IMR-90 (cell line): ENCODE measurements around the gene FSTL1. TPM values are rescaled to one million over a fixed set of nuclear protein-coding genes. Genes with fewer than 3 reads are reported as not detected.

Experiments
- ATAC-seq: fragments of 200-7000 bp; cut with Tn5 transposase; 2 replicates; pipeline ENCODE4 v1.9.1; 2020; ENCODE audit warnings: low read depth, mild to moderate bottlenecking, moderate library complexity
- BruUV-seq: library from RNA; stranded (reverse); fragments of 400-500 nt; replicated peaks from 2 replicates; lab custom pipeline; 2021; lab: Mats Ljungman, UMichigan
- CTCF ChIA-PET: fragments of 300-600 bp; formaldehyde crosslinking; extraction: SDS; loops from one replicate; lab custom pipeline; 2021; ENCODE audit warnings: antibody characterized with exemption; lab: Yijun Ruan, JAX
- POLR2A ChIA-PET: fragments of 300-600 bp; sonication (Branson Sonifier 250); formaldehyde crosslinking; loops from one replicate; lab custom pipeline; 2022; ENCODE audit warnings: antibody characterized with exemption; ENCODE audit not compliant: unreplicated experiment; lab: Charles Lee
- DNase-seq: peaks from one replicate; pipeline ENCODE4 v3.0.0; 2013
- H2AFZ ChIP-seq: replicated peaks from 2 replicates; pipeline ENCODE3; 2013; ENCODE audit warnings: low read length, mild to moderate bottlenecking; ENCODE audit not compliant: poor library complexity
- H2AK5ac ChIP-seq: 2 replicates; pipeline ENCODE4 v1.6.1; 2013; ENCODE audit warnings: low read depth, low read length, inconsistent platforms
- H2AK9ac ChIP-seq: replicated peaks from 2 replicates; pipeline ENCODE3; 2013; ENCODE audit warnings: mild to moderate bottlenecking, low read depth, low read length, moderate library complexity; ENCODE audit not compliant: poor library complexity
- H2BK120ac ChIP-seq: 2 replicates; pipeline ENCODE4 v1.6.1; 2013; ENCODE audit warnings: low read depth, low read length, inconsistent platforms
- H2BK15ac ChIP-seq: 3 replicates; pipeline ENCODE4 v1.6.1; 2013; ENCODE audit warnings: low read depth, low read length, inconsistent platforms
- H2BK20ac ChIP-seq: 2 replicates; pipeline ENCODE4 v1.6.1; 2013; ENCODE audit warnings: low read depth, mild to moderate bottlenecking, inconsistent platforms, low read length, moderate library complexity
- H2BK5ac ChIP-seq: 2 replicates; pipeline ENCODE4 v1.6.1; 2013; ENCODE audit warnings: mild to moderate bottlenecking, low read depth, low read length, inconsistent platforms; ENCODE audit not compliant: poor library complexity, severe bottlenecking
- H3K14ac ChIP-seq: replicated peaks from 2 replicates; pipeline ENCODE4 v1.6.1; 2013; ENCODE audit warnings: low read depth, low read length, inconsistent platforms
- H3K18ac ChIP-seq: 2 replicates; pipeline ENCODE4 v1.6.1; 2013; ENCODE audit warnings: low read depth, low read length, control low read depth
- H3K23ac ChIP-seq: 2 replicates; pipeline ENCODE4 v1.6.1; 2013; ENCODE audit warnings: low read depth, low read length, inconsistent platforms
- H3K27ac ChIP-seq: 2 replicates; pipeline ENCODE4 v1.5.1; 2013; ENCODE audit warnings: mild to moderate bottlenecking, control low read depth, low read length; ENCODE audit not compliant: insufficient read depth
- H3K27me3 ChIP-seq: 2 replicates; pipeline ENCODE4 v1.6.1; 2013; ENCODE audit warnings: low read length; ENCODE audit not compliant: control insufficient read depth, insufficient read depth
- H3K36me3 ChIP-seq: 2 replicates; pipeline ENCODE4 v1.6.1; 2013; ENCODE audit warnings: low read length, mixed read lengths; ENCODE audit not compliant: control insufficient read depth, insufficient read depth
- H3K4ac ChIP-seq: 2 replicates; pipeline ENCODE4 v1.6.1; 2013; ENCODE audit warnings: low read depth, low read length, inconsistent platforms
- H3K4me1 ChIP-seq: 2 replicates; pipeline ENCODE4 v1.6.1; 2013; ENCODE audit warnings: low read length, mixed read lengths; ENCODE audit not compliant: control insufficient read depth, insufficient read depth
- H3K4me2 ChIP-seq: 2 replicates; pipeline ENCODE4 v1.6.1; 2013; ENCODE audit warnings: low read depth, mild to moderate bottlenecking, control low read depth, low read length, moderate library complexity
- H3K4me3 ChIP-seq: 2 replicates; pipeline ENCODE4 v1.5.1; 2013; ENCODE audit warnings: low read depth, mild to moderate bottlenecking, control low read depth, low read length, moderate library complexity; ENCODE audit not compliant: insufficient read depth
- H3K56ac ChIP-seq: 2 replicates; pipeline ENCODE4 v1.6.1; 2013; ENCODE audit warnings: low read length, inconsistent platforms; ENCODE audit not compliant: insufficient read depth; ENCODE audit errors: extremely low read depth
- H3K79me1 ChIP-seq, 2 experiments: 2 replicates each; pipeline ENCODE4 v1.6.1; 2013; ENCODE audit warnings: low read length in 2 of 2, inconsistent platforms in 1 of 2, low read depth in 1 of 2
- H3K9ac ChIP-seq: 2 replicates; pipeline ENCODE4 v1.6.1; 2013; ENCODE audit warnings: low read depth, low read length, control low read depth
- H3K9me1 ChIP-seq: 2 replicates; pipeline ENCODE4 v1.6.1; 2013; ENCODE audit warnings: low read length, inconsistent platforms; ENCODE audit not compliant: insufficient read depth
- H3K9me3 ChIP-seq: 2 replicates; pipeline ENCODE4 v1.6.1; 2013; ENCODE audit warnings: low read length; ENCODE audit not compliant: control insufficient read depth, insufficient read depth
- H4K20me1 ChIP-seq: 2 replicates; pipeline ENCODE4 v1.6.1; 2013; ENCODE audit warnings: low read length, inconsistent platforms; ENCODE audit not compliant: insufficient read depth
- H4K5ac ChIP-seq: 2 replicates; pipeline ENCODE4 v1.6.1; 2013; ENCODE audit warnings: mild to moderate bottlenecking, low read depth, low read length, control low read depth
- H4K8ac ChIP-seq, 2 experiments: 2 replicates each; pipeline ENCODE4 v1.6.1; 2013; ENCODE audit warnings: low read depth in 2 of 2, low read length in 2 of 2, control low read depth in 1 of 2, inconsistent platforms in 1 of 2
- H4K91ac ChIP-seq: 2 replicates; pipeline ENCODE4 v1.6.1; 2013; ENCODE audit warnings: low read depth, low read length, inconsistent platforms; ENCODE audit not compliant: insufficient read depth
- CEBPB ChIP-seq: IDR thresholded peaks from 2 replicates; pipeline ENCODE4 v1.6.1; 2012; ENCODE audit warnings: low read depth, low read length, improper control_type of control experiment
- CHD1 ChIP-seq: IDR thresholded peaks from 2 replicates; pipeline ENCODE4 v1.6.1; 2012; ENCODE audit warnings: low read depth, low read length, improper control_type of control experiment
- FOS ChIP-seq: fragments of 150-350 bp; IDR thresholded peaks from 2 replicates; pipeline ENCODE4 v1.6.1; 2016; ENCODE audit warnings: low read depth, low read length
- MAFK ChIP-seq: IDR thresholded peaks from 2 replicates; pipeline ENCODE4 v1.6.1; 2012; ENCODE audit warnings: low read depth, low read length, improper control_type of control experiment
- POLR2A ChIP-seq: IDR thresholded peaks from 2 replicates; pipeline ENCODE4 v1.6.1; 2012; ENCODE audit warnings: mild to moderate bottlenecking, low read depth, low read length
- RAD21 ChIP-seq: IDR thresholded peaks from 2 replicates; pipeline ENCODE4 v1.6.1; 2012; ENCODE audit warnings: low read length, improper control_type of control experiment
- RCOR1 ChIP-seq: IDR thresholded peaks from 2 replicates; pipeline ENCODE4 v1.6.1; 2012; ENCODE audit warnings: mild to moderate bottlenecking, low read length, improper control_type of control experiment; ENCODE audit not compliant: insufficient replicate concordance
- RFX5 ChIP-seq: IDR thresholded peaks from 2 replicates; pipeline ENCODE4 v1.8.0; 2012; ENCODE audit warnings: low read depth, mild to moderate bottlenecking, low read length, moderate library complexity
- SMC3 ChIP-seq: fragments of 150-350 bp; IDR thresholded peaks from 2 replicates; pipeline ENCODE4 v1.6.1; 2016; ENCODE audit warnings: low read depth, mild to moderate bottlenecking, antibody characterized with exemption, low read length, moderate library complexity
- WGBS, 2 experiments: methylation state at CpG; one replicate each; pipeline versions ENCODE4 v1.1.5 to v1.1.7; 2013; ENCODE audit warnings: missing lambda C conversion rate in 2 of 2; ENCODE audit not compliant: insufficient read length in 1 of 2; ENCODE audit errors: extremely low coverage in 2 of 2; 5-methylcytosine and 5-hydroxymethylcytosine counted together
- dilution Hi-C: fragments of 300-500 bp; cut with HindIII; formaldehyde crosslinking; loops from one replicate; pipeline ENCODE4 v1.14.3; 2018; ENCODE audit warnings: low sequenced_read_pairs; ENCODE audit not compliant: unreplicated experiment
- in situ Hi-C: fragments of 300-500 bp; cut with MboI; formaldehyde crosslinking; loops from 3 replicates; pipeline ENCODE4 v1.14.3; 2019; ENCODE audit warnings: low sequenced_read_pairs, inconsistent platforms, mixed read lengths
- intact Hi-C: fragments of 100-400 bp; cut with micrococcal nuclease; formaldehyde crosslinking; loops from 2 replicates; pipeline ENCODE4 v1.10.0; 2022
- polyA plus RNA-seq, 3 experiments: library from polyadenylated mRNA; depleted of rRNA; stranded (reverse); fragments of >200 nt; gene quantifications; 2 replicates each; pipeline ENCODE4 v1.2.3, GENCODE V29; 2012; ENCODE audit warnings: low replicate concordance in 1 of 3
- total RNA-seq: library from RNA; depleted of rRNA; stranded (reverse); fragments of >200 nt; gene quantifications from 2 replicates; pipeline ENCODE4 v1.2.3, GENCODE V29; 2012
- TF ChIP-seq, protein P1 (sequence below): fragments of 150-350 bp; IDR thresholded peaks from 2 replicates; pipeline ENCODE4 v1.6.1; 2017; ENCODE audit warnings: mild to moderate bottlenecking, antibody characterized with exemption, low read length, low read depth
- TF ChIP-seq, protein P2 (sequence below): conservative IDR thresholded peaks from 2 replicates; pipeline ENCODE4 v1.5.1; 2012; ENCODE audit warnings: mild to moderate bottlenecking, low read depth, low read length, improper control_type of control experiment

The FSTL1 gene
- total and polyA plus RNA-seq, 2 of the 4 experiments (the other 2 are of a cell fraction) = 864 to 1,642 TPM

DNA sequence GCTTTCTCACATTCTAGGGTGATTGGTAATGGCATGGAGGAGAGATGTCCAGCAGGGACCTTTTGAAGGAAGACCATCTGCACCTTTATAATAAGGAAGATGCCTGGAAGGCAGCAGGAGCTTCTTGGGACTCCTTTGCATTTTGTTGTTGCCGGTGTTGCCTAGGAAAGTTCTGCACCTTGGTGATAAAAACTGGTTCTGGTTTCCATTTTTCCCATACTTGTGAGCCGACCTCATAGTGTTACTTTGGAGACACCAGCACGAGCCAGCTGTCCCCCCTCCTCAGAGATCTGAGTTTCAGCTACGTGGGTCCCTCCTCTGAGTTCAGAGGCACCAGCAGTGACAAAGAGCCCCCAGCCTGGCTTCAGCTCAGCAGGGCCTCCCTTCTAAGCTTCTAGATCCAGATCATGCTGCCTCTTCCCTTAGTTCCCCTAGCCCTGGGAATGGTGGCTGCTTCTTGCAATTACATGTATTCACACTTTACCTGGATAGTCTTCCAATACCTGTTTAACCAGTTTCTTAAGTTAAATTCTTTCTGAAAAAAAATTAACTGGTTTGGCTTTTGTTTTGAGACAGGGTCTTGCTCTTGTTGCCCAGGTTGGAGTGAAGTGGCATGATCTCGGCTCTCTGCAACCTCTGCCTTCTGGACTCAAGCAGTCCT, 18.0 kb upstream of the FSTL1 start:
- dilution Hi-C loops = no loop called here
- Histone ChIP-seq H3K18ac (peak overlapping the region; percentile 95; the same call in 1 of the 2 replicates), H3K56ac (no peak overlapping the region), H2AK9ac (no peak overlapping the region), H3K9ac (no peak overlapping the region), H2AK5ac (peak overlapping the region; percentile 92), H3K4me3 (no peak overlapping the region), H3K27ac (peak overlapping the region; percentile 32; the same call in 1 of the 2 replicates), H2BK5ac (peak overlapping the region; percentile 84), H3K4me2 (no peak overlapping the region), H3K9me3 (peaks cover 5% of the 10 kb centered on the region), H2BK15ac (peak overlapping the region; percentile 87; the same call in 1 of the 3 replicates), H4K91ac (peak overlapping the region; percentile 85), H4K5ac (peak overlapping the region; percentile 38; the same call in 1 of the 2 replicates), H4K20me1 (no peaks in the 10 kb centered on the region), H4K8ac (peak overlapping the region; percentile 79 to 85), H3K4me1 (peaks cover 21% of the 10 kb centered on the region), H2BK120ac (peak overlapping the region; percentile 92), H3K27me3 (no peaks in the 10 kb centered on the region), H3K23ac (0 out of 2 replicates have a peak overlapping the region, but pooled peaks have one; percentile 1), H2BK20ac (peak overlapping the region; percentile 82), H3K14ac (peak overlapping the region; percentile 73), H3K36me3 (no peaks in the 10 kb centered on the region), H3K9me1 (peaks cover 7% of the 10 kb centered on the region; the same call in 1 of the 2 replicates), H2AFZ (peak overlapping the region; percentile 19), H3K79me1 (peaks cover 0 to 10% of the 10 kb centered on the region in 2 experiments; a peak in 2 of 4 replicates), H3K4ac (peak overlapping the region; percentile 68)
- POLR2A ChIA-PET = no interaction called here
- in situ Hi-C loops = no loop called here
- 63% methylated on average over 1 of the region's 5 CpGs; no CpG with 5 or more reads in 1 of the 2 experiments for WGBS, 2 experiments
- no TSS peak for BruUV-seq
- ATAC-seq = no peak
- no peak for TF ChIP-seq FOS
- TF ChIP-seq MAFK = no peak
- no peak for TF ChIP-seq SMC3
- TF ChIP-seq, protein P1, sequence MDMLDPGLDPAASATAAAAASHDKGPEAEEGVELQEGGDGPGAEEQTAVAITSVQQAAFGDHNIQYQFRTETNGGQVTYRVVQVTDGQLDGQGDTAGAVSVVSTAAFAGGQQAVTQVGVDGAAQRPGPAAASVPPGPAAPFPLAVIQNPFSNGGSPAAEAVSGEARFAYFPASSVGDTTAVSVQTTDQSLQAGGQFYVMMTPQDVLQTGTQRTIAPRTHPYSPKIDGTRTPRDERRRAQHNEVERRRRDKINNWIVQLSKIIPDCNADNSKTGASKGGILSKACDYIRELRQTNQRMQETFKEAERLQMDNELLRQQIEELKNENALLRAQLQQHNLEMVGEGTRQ = no peak
- no peak for TF ChIP-seq RCOR1
- no peak for TF ChIP-seq CHD1
- no peak for TF ChIP-seq POLR2A
- TF ChIP-seq RAD21 = no peak
- TF ChIP-seq CEBPB = no peak
- TF ChIP-seq, protein P2, sequence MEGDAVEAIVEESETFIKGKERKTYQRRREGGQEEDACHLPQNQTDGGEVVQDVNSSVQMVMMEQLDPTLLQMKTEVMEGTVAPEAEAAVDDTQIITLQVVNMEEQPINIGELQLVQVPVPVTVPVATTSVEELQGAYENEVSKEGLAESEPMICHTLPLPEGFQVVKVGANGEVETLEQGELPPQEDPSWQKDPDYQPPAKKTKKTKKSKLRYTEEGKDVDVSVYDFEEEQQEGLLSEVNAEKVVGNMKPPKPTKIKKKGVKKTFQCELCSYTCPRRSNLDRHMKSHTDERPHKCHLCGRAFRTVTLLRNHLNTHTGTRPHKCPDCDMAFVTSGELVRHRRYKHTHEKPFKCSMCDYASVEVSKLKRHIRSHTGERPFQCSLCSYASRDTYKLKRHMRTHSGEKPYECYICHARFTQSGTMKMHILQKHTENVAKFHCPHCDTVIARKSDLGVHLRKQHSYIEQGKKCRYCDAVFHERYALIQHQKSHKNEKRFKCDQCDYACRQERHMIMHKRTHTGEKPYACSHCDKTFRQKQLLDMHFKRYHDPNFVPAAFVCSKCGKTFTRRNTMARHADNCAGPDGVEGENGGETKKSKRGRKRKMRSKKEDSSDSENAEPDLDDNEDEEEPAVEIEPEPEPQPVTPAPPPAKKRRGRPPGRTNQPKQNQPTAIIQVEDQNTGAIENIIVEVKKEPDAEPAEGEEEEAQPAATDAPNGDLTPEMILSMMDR = no peak
- no peak for TF ChIP-seq RFX5
- CTCF ChIA-PET = interaction anchor here (0.6 kb wide), 1 partner anchor 288 kb away, joined by 3 read pairs; no protein-coding TSS in a partner anchor
- intact Hi-C loops = no loop called here
- no peak for DNase-seq
